Trophoblast cell (in vitro differentiated cells and primary cell): ENCODE results near the gene MEF2D.

ENCODE experiments used
- DNase-seq, 2 donors: peaks; one replicate each; pipeline ENCODE4 v3.0.0-alpha.2; 2016
- H2AFZ ChIP-seq: 2 replicates; pipeline ENCODE4 v1.6.1; 2013; ENCODE audit warnings: low read length, moderate library complexity, mild to moderate bottlenecking; ENCODE audit not compliant: insufficient read depth, poor library complexity
- H2AK5ac ChIP-seq: 2 replicates; pipeline ENCODE4 v1.6.1; 2013; ENCODE audit warnings: mild to moderate bottlenecking, low read length
- H2BK120ac ChIP-seq: 2 replicates; pipeline ENCODE4 v1.6.1; 2013; ENCODE audit warnings: low read length, mild to moderate bottlenecking, moderate library complexity; ENCODE audit not compliant: insufficient read depth, poor library complexity
- H2BK12ac ChIP-seq: 2 replicates; pipeline ENCODE4 v1.6.1; 2013; ENCODE audit warnings: mild to moderate bottlenecking, low read length, moderate library complexity
- H2BK5ac ChIP-seq: 2 replicates; pipeline ENCODE4 v1.6.1; 2013; ENCODE audit warnings: low read length, low read depth, moderate library complexity, mild to moderate bottlenecking; ENCODE audit not compliant: poor library complexity
- H3K14ac ChIP-seq: 2 replicates; pipeline ENCODE4 v1.6.1; 2013; ENCODE audit warnings: mild to moderate bottlenecking, low read length
- H3K18ac ChIP-seq: 2 replicates; pipeline ENCODE4 v1.6.1; 2013; ENCODE audit warnings: mild to moderate bottlenecking, low read length
- H3K23ac ChIP-seq: 2 replicates; pipeline ENCODE4 v1.6.1; 2013; ENCODE audit warnings: low read length
- H3K27ac ChIP-seq: 2 replicates; pipeline ENCODE4 v1.5.1; 2013; ENCODE audit warnings: low read depth, mild to moderate bottlenecking, inconsistent platforms, low read length, moderate library complexity
- H3K27me3 ChIP-seq: 2 replicates; pipeline ENCODE4 v1.6.1; 2013; ENCODE audit warnings: inconsistent platforms, mild to moderate bottlenecking, low read length, moderate library complexity; ENCODE audit not compliant: insufficient read depth
- H3K36me3 ChIP-seq, 2 experiments: 1 replicate in 1 of 2; 2 replicates in 1 of 2; pipeline ENCODE4 v1.6.1; 2013; ENCODE audit warnings: low read length in 2 of 2, mild to moderate bottlenecking in 2 of 2, moderate library complexity in 1 of 2; ENCODE audit not compliant: insufficient read depth in 2 of 2, control insufficient read depth in 1 of 2
- H3K4ac ChIP-seq: 2 replicates; pipeline ENCODE4 v1.6.1; 2013; ENCODE audit warnings: low read depth, mild to moderate bottlenecking, low read length, moderate library complexity
- H3K4me1 ChIP-seq, 2 experiments: 1 replicate in 1 of 2; 2 replicates in 1 of 2; pipeline ENCODE4 v1.6.1; 2013; ENCODE audit warnings: low read length in 2 of 2, mild to moderate bottlenecking in 2 of 2, moderate library complexity in 1 of 2; ENCODE audit not compliant: insufficient read depth in 2 of 2, control insufficient read depth in 1 of 2
- H3K4me2 ChIP-seq: 2 replicates; pipeline ENCODE4 v1.6.1; 2013; ENCODE audit warnings: inconsistent platforms, mild to moderate bottlenecking, low read length, moderate library complexity
- H3K4me3 ChIP-seq: 2 replicates; pipeline ENCODE4 v1.5.1; 2013; ENCODE audit warnings: mild to moderate bottlenecking, low read depth, low read length, inconsistent platforms
- H3K79me1 ChIP-seq: one replicate; pipeline ENCODE4 v1.6.1; 2013; ENCODE audit warnings: low read length
- H3K79me2 ChIP-seq: 2 replicates; pipeline ENCODE4 v1.6.1; 2013; ENCODE audit warnings: low read length, mild to moderate bottlenecking; ENCODE audit not compliant: control insufficient read depth, insufficient read depth, poor library complexity
- H3K9ac ChIP-seq: 2 replicates; pipeline ENCODE4 v1.6.1; 2013; ENCODE audit warnings: mild to moderate bottlenecking, low read length
- H3K9me3 ChIP-seq: 2 replicates; pipeline ENCODE4 v1.6.1; 2013; ENCODE audit warnings: low read depth, mild to moderate bottlenecking, control low read depth, inconsistent platforms, low read length; ENCODE audit not compliant: insufficient read depth
- H4K12ac ChIP-seq: 2 replicates; pipeline ENCODE4 v1.6.1; 2013; ENCODE audit warnings: low read depth, mild to moderate bottlenecking, low read length, moderate library complexity
- H4K8ac ChIP-seq: 2 replicates; pipeline ENCODE4 v1.6.1; 2013; ENCODE audit warnings: low read depth, mild to moderate bottlenecking, low read length, moderate library complexity
- H4K91ac ChIP-seq: one replicate; pipeline ENCODE4 v1.6.1; 2013; ENCODE audit warnings: low read depth, mild to moderate bottlenecking, low read length, moderate library complexity
- WGBS: extraction: QIAGEN DNeasy Blood & Tissue Kit; methylation state at CpG from one replicate; pipeline ENCODE4 v1.1.7; 2013; ENCODE audit warnings: missing lambda C conversion rate; ENCODE audit not compliant: insufficient read length, insufficient coverage; ENCODE audit errors: extremely low coverage; 5-methylcytosine and 5-hydroxymethylcytosine counted together

MEF2D gene

GRCh38 chr1:156502391-156502893 lies 1.9 kb upstream of the MEF2D start:
- DNase-seq = no peak
- H4K91ac ChIP-seq = peak overlapping the region; percentile 90
- H2BK5ac ChIP-seq = peak overlapping the region; percentile 80
- H3K18ac ChIP-seq = peak overlapping the region; percentile 52
- peak overlapping the region; percentile 20 for H2BK12ac ChIP-seq
- H3K79me2 ChIP-seq = peaks cover 12% of the 10 kb centered on the region
- no peaks in the 10 kb centered on the region for H3K9me3 ChIP-seq
- no peak overlapping the region for H3K4me2 ChIP-seq
- no peak overlapping the region for H3K9ac ChIP-seq
- H3K36me3 ChIP-seq = no peaks in the 10 kb centered on the region
- H3K4me1 ChIP-seq = peaks cover 28 to 38% of the 10 kb centered on the region in 2 experiments
- peaks cover 33% of the 10 kb centered on the region for H3K79me1 ChIP-seq
- peak overlapping the region; percentile 58 for H2AK5ac ChIP-seq
- peak overlapping the region; percentile 10 for H3K14ac ChIP-seq
- H3K23ac ChIP-seq = no peak overlapping the region
- no CpG with 5 or more reads among the region's 1 CpG for WGBS
- H3K4me3 ChIP-seq = no peak overlapping the region
- H3K27me3 ChIP-seq = no peaks in the 10 kb centered on the region
- peak overlapping the region; percentile 80 for H2BK120ac ChIP-seq
- H2AFZ ChIP-seq = no peak overlapping the region
- peak overlapping the region; percentile 49 for H4K12ac ChIP-seq
- peak overlapping the region; percentile 72 for H4K8ac ChIP-seq
- H3K4ac ChIP-seq = peak overlapping the region; percentile 39
- H3K27ac ChIP-seq = peak overlapping the region; percentile 64

- Histone ChIP-seq H3K4me1 (peaks cover 28 to 42% of the 10 kb centered on the region in 2 experiments), H4K8ac (peak overlapping the region; percentile 94)
Observed at GRCh38 chr1:156500793-156501506, 375 bp upstream of the MEF2D start.

GRCh38 chr1:156499842-156500542 lies 583 bp downstream of the MEF2D start:
- WGBS = no CpG with 5 or more reads among the region's 51 CpGs
- Histone ChIP-seq H4K8ac (peak overlapping the region; percentile 78), H4K91ac (peak overlapping the region; percentile 91), H2BK120ac (peak overlapping the region; percentile 71), H2BK12ac (peak overlapping the region; percentile 12), H3K27me3 (no peaks in the 10 kb centered on the region), H3K9me3 (no peaks in the 10 kb centered on the region), H3K4ac (peak overlapping the region; percentile 87), H2AK5ac (peak overlapping the region; percentile 35), H3K4me2 (peak overlapping the region; percentile 85), H3K14ac (peak overlapping the region; percentile 88), H3K23ac (no peak overlapping the region), H3K9ac (peak overlapping the region; percentile 78), H2AFZ (peak overlapping the region; percentile 46), H2BK5ac (peak overlapping the region; percentile 90), H3K4me3 (peak overlapping the region; percentile 91), H3K27ac (peak overlapping the region; percentile 85), H3K18ac (peak overlapping the region; percentile 73), H3K4me1 (peaks cover 28 to 39% of the 10 kb centered on the region in 2 experiments), H3K36me3 (peaks cover 0 to 2% of the 10 kb centered on the region in 2 experiments), H3K79me1 (peaks cover 28% of the 10 kb centered on the region), H4K12ac (no peak overlapping the region), H3K79me2 (peaks cover 12% of the 10 kb centered on the region)
- no peak for DNase-seq

More at GRCh38 chr1:156500793-156501506, 375 bp upstream of the MEF2D start:
- Histone ChIP-seq H3K4ac (peak overlapping the region; percentile 93), H3K18ac (peak overlapping the region; percentile 98), H3K23ac (no peak overlapping the region), H3K9ac (peak overlapping the region; percentile 93), H2BK120ac (peak overlapping the region; percentile 99), H4K12ac (peak overlapping the region; percentile 96), H3K4me3 (peak overlapping the region; percentile 91), H2BK12ac (peak overlapping the region; percentile 72), H2BK5ac (peak overlapping the region; percentile 99), H3K27ac (peak overlapping the region; percentile 97), H3K36me3 (peaks cover 0 to 2% of the 10 kb centered on the region in 2 experiments), H2AFZ (peak overlapping the region; percentile 75), H3K14ac (peak overlapping the region; percentile 99), H3K79me2 (peaks cover 12% of the 10 kb centered on the region), H3K4me2 (peak overlapping the region; percentile 92), H2AK5ac (peak overlapping the region; percentile 18), H3K79me1 (peaks cover 33% of the 10 kb centered on the region), H4K91ac (peak overlapping the region; percentile 99), H3K27me3 (no peaks in the 10 kb centered on the region), H3K9me3 (no peaks in the 10 kb centered on the region)
- peak; percentile 91 to 93 for DNase-seq
- no CpG with 5 or more reads among the region's 57 CpGs for WGBS

- H2AFZ ChIP-seq = no peak overlapping the region
- no peak overlapping the region for H2BK12ac ChIP-seq
- H3K79me2 ChIP-seq = peaks cover 12% of the 10 kb centered on the region
- no peak overlapping the region for H3K14ac ChIP-seq
- peak overlapping the region; percentile 85 for H3K4me2 ChIP-seq
- H4K91ac ChIP-seq = no peak overlapping the region
- H3K36me3 ChIP-seq = peaks cover 2 to 4% of the 10 kb centered on the region in 2 experiments
- H3K18ac ChIP-seq = peak overlapping the region; percentile 63
- H3K9me3 ChIP-seq = no peaks in the 10 kb centered on the region
- H3K9ac ChIP-seq = peak overlapping the region; percentile 28
- H3K4me1 ChIP-seq = peaks cover 23 to 33% of the 10 kb centered on the region in 2 experiments
- no peak overlapping the region for H4K8ac ChIP-seq
- H3K79me1 ChIP-seq = peaks cover 22% of the 10 kb centered on the region
- DNase-seq = no peak
- WGBS = no CpG with 5 or more reads among the region's 14 CpGs
- H2AK5ac ChIP-seq = peak overlapping the region; percentile 44
- peak overlapping the region; percentile 91 for H3K4me3 ChIP-seq
- H3K4ac ChIP-seq = no peak overlapping the region
- no peak overlapping the region for H3K23ac ChIP-seq
- H2BK5ac ChIP-seq = no peak overlapping the region
- no peak overlapping the region for H2BK120ac ChIP-seq
- no peaks in the 10 kb centered on the region for H3K27me3 ChIP-seq
- no peak overlapping the region for H3K27ac ChIP-seq
- no peak overlapping the region for H4K12ac ChIP-seq
Observed at GRCh38 chr1:156499194-156499841, 1.3 kb downstream of the MEF2D start.
